SK-N-MC (cell line): ENCODE data around the gene IFT20.

Source experiments
- DNase-seq: peaks from one replicate; pipeline ENCODE4 v3.0.0-alpha.2; 2011; ENCODE audit warnings: low read depth, low spot score
- H3K27ac ChIP-seq: fragments of 200-600 bp; sonication (generic); 2 replicates; pipeline ENCODE4 v1.5.1; 2016; ENCODE audit warnings: mixed run types
- H3K36me3 ChIP-seq: fragments of 200-600 bp; sonication (generic); 2 replicates; pipeline ENCODE4 v1.6.1; 2017; ENCODE audit warnings: antibody characterized with exemption, low read length, mixed read lengths; ENCODE audit not compliant: insufficient read depth
- H3K4me3 ChIP-seq: fragments of 200-600 bp; sonication (generic); 2 replicates; pipeline ENCODE4 v1.5.1; 2016
- H3K9ac ChIP-seq: fragments of 200-600 bp; sonication (generic); 2 replicates; pipeline ENCODE4 v1.8.0; 2017; ENCODE audit warnings: mixed run types, mixed read lengths; ENCODE audit not compliant: insufficient read length
- H3K9me3 ChIP-seq: fragments of 200-600 bp; sonication (generic); 2 replicates; pipeline ENCODE4 v1.6.1; 2017; ENCODE audit warnings: low read depth, mild to moderate bottlenecking, antibody characterized with exemption, low read length, moderate library complexity, mixed read lengths
- EZH2 ChIP-seq: fragments of 200-600 bp; sonication (generic); IDR thresholded peaks from one replicate; pipeline ENCODE4 v1.6.1; 2017; ENCODE audit warnings: antibody characterized with exemption
- FOXP2 ChIP-seq: optimal IDR thresholded peaks from 2 replicates; pipeline ENCODE3; 2011; ENCODE audit warnings: mild to moderate bottlenecking, moderate library complexity; ENCODE audit not compliant: insufficient read depth; ENCODE audit errors: extremely low read length, control extremely low read depth
- POLR2AphosphoS5 ChIP-seq: IDR thresholded peaks from 2 replicates; pipeline ENCODE4 v1.6.1; 2012; ENCODE audit warnings: mild to moderate bottlenecking, low read depth, low read length, borderline replicate concordance

The IFT20 gene

DNA sequence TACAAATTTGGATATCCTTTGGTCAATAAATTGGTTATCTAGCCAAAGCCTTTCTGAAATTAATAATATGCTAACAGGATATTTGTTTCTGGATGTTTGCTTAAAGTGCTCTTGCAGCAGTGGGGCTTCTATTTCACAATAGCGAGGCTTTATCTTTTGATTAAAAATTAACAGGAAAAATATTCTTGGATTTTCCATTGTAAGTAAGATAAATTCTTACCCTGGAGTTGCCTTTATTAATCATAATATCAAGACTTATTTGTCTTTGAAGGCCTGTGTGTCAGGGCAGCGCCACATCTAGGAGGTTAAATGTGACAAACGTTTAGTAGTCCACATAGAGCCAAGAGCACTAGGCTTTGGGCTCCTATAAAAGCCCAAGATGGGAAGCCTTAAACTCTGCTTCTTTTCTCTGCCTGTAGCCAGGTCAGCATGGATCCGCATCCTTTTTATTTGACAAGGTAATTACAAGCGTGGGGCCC lies 11.0 kb downstream of the IFT20 start:
- H3K9ac ChIP-seq: peak overlapping the region; percentile 49
- H3K27ac ChIP-seq: peak overlapping the region; percentile 62

DNA sequence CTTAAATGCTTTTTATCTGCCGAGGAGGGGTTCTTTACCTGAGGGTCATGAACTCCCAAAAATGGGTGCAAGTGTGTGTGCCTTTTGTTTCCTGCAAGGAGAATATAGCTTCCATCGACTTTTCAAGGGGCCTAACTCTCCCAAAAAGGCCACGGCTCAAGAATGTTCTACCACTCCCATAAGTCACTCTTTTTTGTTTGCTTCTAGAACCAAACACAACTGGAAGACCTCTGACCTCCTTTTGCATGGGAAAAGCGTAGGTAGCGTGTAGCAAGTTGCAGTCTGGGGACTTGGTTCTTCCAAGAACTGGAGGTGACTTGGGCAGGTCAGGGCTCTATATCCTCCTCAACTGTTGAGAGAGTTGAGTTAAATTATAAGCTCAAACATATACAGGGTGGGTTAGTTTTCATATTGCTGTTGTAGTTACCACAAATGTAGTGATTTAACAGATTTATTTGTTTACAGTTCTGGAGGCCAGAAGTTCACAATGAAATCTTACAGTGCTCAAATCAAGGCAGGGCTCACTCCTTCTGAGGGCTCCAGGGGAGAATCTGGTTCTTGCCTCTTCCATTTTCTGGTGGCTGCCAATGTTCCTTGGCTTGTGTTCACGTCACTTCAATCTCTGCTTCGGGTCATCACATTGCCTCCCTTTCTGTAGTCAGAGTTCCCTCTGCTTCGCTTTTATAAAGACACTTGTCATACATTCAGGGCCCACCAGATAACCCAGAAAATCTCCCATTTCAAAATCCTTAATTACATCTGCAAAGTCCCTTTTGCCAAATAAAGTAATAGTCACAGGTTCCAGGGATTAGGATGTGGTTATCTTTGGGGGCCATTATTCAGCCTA lies 14.8 kb downstream of the IFT20 start:
- H3K9me3 ChIP-seq: no peaks in the 10 kb centered on the region
- H3K36me3 ChIP-seq: peaks cover 28% of the 10 kb centered on the region
- H3K9ac ChIP-seq: peak overlapping the region; percentile 98
- TF ChIP-seq FOXP2 (no peak), EZH2 (no peak), POLR2AphosphoS5 (no peak)
- H3K4me3 ChIP-seq: peak overlapping the region; percentile 96
- DNase-seq: no peak
- H3K27ac ChIP-seq: no peak overlapping the region

More for the DNA sequence above, 11.0 kb downstream of the IFT20 start:
- Histone ChIP-seq H3K9me3 (no peaks in the 10 kb centered on the region), H3K36me3 (peaks cover 67% of the 10 kb centered on the region), H3K4me3 (no peak overlapping the region)
- DNase-seq: no peak
- TF ChIP-seq EZH2: no peak
- TF ChIP-seq POLR2AphosphoS5: no peak
- no peak for TF ChIP-seq FOXP2

DNA sequence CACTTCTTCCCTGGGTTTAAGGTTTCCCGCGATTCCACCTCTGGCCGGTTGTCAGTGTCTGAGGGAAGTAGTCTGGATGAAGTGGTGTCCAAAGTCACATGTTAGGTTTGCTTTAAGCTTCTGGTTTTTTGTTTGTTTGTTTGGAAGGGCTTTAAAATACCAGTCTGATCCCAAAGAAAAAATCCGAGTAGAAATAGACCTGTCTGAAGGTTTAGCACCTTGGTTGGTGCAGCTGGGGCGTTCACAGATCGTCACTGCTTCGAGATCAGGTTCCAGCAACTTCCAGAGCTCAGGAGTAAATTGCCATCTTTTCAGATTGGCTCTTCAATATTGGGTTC lies 15.7 kb downstream of the IFT20 start:
- peak overlapping the region; percentile 58 for H3K27ac ChIP-seq
- H3K36me3 ChIP-seq: peaks cover 21% of the 10 kb centered on the region
- no peak for DNase-seq
- peak overlapping the region; percentile 96 for H3K4me3 ChIP-seq
- TF ChIP-seq FOXP2 (no peak), POLR2AphosphoS5 (no peak), EZH2 (no peak)
- H3K9ac ChIP-seq: peak overlapping the region; percentile 98
- H3K9me3 ChIP-seq: no peaks in the 10 kb centered on the region

DNA sequence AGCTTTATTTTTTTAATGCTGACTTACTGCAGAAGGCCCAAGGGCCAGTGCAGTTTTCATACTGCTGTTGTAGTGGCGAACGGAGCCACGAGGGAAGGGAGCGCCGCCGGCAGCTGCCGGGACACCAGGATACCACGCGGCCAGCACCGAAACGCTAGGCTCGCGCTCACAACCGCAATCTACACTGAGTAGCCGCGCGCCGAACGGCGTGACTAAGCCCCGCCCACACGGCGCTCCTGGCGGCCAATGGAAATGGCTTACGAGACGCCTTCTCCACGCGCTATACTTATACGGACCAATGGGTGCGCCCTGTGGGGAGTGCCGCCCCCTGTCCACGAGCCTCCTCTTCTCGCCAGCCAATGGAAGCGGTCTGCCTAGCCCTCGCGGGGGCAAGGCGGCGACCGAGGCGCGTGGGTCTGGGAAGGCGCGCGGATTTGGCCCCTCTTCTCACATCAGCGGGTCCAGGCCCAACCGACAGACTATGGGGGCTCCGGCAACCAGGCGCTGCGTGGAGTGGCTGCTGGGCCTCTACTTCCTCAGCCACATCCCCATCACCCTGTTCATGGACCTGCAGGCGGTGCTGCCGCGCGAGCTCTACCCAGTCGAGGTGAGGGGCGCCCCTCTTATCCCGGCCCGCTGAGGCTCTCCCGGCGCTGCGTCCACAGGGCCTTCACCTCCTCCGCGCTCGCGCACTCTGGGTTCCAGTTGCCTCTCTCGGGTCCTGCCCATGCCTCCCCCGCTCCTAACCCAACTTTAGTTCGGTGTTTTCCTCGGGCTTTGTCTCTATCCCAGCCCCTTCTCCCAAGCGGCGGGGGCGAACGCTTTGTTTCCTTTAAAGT lies 16.3 kb downstream of the IFT20 start, which contains the start of gene TMEM97:
TMEM97 (plus strand) TSS at position 442 of the 839 bp plus-strand sequence; CDS start at position 482, 40 bp downstream.
- peaks cover 15% of the 10 kb centered on the region; the same call in 1 of the 2 replicates for H3K36me3 ChIP-seq

DNA sequence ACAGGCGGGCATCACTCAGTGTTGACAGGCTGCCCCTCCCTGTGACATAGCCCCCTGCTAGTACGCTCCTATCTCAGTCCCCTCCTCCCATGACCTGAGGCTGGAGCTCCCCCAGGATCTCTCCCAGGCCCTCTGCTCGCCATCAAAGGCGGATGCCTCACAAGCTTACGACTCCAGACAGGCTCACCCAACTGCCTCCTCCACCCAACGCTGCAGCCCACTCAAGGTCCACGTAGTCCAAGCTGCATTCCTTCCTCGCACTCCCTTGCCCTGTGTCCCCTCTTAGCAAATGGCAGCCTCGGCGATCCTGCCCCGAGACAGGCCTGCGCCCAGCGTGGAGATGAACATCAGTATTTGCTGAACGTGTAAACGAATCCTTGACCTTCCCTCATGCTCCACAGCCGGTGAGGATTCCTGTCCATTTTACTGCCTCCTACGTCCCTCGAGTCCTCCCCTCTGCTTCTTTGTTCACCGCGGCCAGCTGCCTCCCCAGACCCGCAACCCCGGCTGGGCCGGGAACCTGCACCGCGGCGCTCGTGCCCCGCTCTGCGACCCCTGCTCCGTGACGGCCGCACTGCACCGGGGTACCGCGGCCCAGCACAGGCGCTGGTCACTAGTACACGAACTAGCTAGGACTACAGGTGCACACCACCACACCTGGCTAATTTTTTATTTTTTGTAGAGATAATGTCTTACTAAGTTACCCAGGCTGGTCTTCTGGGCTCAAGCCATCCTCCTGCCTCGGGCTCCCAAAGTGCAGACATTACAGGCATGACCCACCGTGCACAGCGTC lies 17.1 kb downstream of the IFT20 start:
- H3K27ac ChIP-seq: no peak overlapping the region
- no peak for DNase-seq

More for the DNA sequence above, 16.3 kb downstream of the IFT20 start, which contains the start of gene TMEM97:
- peak within 1 kb of the TSS; percentile 58 for H3K27ac ChIP-seq
- H3K9me3 ChIP-seq: no peaks in the 10 kb centered on the region
- peak within 1 kb of the TSS; percentile 98 for H3K9ac ChIP-seq
- DNase-seq: peak; percentile 87
- TF ChIP-seq POLR2AphosphoS5 (peak; percentile 87), FOXP2 (no peak)
- H3K4me3 ChIP-seq: peak within 1 kb of the TSS; percentile 96

DNA sequence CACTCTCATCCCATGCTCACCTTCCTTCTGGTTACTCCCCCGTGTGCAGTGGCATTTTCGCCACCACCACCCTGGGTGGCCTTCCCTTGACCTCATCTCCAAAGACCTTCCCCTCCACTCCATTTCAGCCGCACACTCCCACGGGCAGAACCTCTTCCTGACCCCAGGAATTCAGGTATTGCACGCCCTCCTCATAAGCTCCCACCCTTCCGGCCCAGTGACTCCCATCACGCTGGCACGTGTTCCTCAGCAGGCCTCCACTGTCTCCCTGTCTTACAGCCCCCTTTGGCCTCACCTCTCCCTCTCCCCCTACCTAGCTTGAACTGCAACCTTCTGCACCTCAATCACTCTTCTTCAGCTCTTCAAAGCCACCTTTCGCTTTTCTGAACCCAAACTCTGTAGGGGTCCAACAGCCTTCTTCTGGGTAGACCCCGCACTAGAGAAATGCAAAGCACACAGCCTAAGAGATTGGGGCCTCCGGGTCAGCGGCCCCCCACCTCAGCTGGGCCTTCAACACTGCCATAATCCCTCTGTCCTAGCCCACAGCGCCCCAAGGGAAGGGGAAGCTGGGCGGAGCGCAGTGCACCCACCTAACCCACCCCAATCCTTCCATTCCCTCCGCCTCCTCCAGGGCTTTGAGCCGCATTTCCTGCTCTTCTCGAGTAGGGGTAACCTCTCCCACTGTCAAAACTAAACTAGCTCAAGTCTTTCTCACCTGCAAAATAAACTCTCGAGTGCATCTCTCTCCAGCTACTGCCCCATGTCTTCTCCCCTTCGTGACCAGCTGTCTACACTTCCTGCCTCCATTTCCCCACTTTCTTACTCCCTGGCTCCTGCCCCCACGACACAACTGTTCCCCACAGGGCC lies 17.9 kb downstream of the IFT20 start:
- Histone ChIP-seq H3K9me3 (no peaks in the 10 kb centered on the region), H3K36me3 (peaks cover 14% of the 10 kb centered on the region; the same call in 1 of the 2 replicates), H3K9ac (no peak overlapping the region), H3K27ac (no peak overlapping the region), H3K4me3 (no peak overlapping the region)
- TF ChIP-seq EZH2 (no peak), FOXP2 (no peak), POLR2AphosphoS5 (no peak)
- no peak for DNase-seq

More for the DNA sequence above, 17.1 kb downstream of the IFT20 start:
- Histone ChIP-seq H3K9ac (peak overlapping the region; percentile 87), H3K9me3 (no peaks in the 10 kb centered on the region), H3K36me3 (peaks cover 14% of the 10 kb centered on the region; the same call in 1 of the 2 replicates), H3K4me3 (peak overlapping the region; percentile 96)
- TF ChIP-seq POLR2AphosphoS5 (no peak), EZH2 (no peak), FOXP2 (no peak)

DNA sequence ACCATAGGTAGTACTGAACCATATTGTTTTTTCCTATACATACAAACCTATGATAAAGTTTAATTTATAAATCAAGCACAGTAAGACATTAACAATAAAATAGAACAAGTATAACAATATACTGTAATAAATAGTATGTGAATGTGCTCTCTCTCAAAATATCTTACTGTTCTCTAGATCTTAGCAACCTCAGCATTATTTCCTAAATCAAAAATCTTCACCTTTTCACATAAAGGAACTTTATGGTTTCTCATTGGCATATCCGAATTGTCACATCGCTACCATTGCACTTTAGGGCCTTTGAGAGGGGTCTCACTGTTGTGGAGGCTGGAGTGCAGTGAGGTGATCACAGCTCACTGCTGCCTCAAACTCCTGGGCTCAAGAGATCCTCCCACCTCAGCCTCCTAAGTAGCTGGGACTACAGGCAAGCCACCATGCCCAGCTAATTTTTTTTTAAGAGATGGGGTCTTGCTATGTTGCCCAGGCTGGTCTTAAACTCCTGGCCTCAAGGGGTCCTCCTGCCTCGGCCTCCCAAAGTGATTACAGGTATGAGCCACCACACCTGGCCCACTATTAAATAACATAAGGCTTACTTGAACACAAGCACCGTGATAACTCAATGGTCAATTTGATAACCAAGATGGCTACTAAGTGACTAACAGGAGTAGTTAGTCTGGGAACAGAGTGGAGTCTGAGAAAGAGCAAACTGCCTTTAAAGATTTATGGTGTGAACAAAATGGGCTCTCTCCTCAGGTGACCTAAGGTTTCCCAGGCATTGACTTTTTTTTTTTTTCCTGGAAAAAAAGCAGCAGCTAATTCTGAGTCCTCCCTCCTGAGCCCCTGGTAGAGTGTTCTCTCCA lies 19.2 kb downstream of the IFT20 start:
- no peak for TF ChIP-seq POLR2AphosphoS5
- Histone ChIP-seq H3K27ac (no peak overlapping the region), H3K4me3 (no peak overlapping the region), H3K9ac (no peak overlapping the region), H3K9me3 (no peaks in the 10 kb centered on the region), H3K36me3 (peaks cover 8% of the 10 kb centered on the region; the same call in 1 of the 2 replicates)
- no peak for DNase-seq
